SKM-1 (cell line): ENCODE results near the gene PCK1.

ENCODE experiments used
- DNase-seq: peaks from one replicate; lab custom pipeline; 2025; ENCODE audit not compliant: unreplicated experiment; lab: John Stamatoyannopoulos, UW

The PCK1 gene

DNA sequence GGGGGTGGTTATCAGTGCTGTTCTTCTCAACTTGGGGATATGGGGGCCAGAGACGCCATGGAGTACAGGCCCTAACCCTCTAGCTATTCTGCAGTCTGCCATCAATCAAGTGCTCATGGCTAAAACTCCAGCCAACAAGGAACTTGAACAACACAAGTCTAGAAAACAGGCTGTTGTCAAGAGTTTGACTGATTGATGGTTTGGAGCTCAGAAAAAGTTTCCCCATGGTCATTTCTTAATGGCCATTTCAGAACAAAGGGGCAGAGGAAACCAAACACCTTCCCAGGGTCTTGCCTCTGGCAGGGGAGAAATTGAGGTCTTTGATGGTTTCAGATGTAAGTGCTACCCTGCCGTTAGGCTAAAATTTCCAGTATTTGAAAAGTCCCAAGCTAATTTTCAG lies 15.1 kb downstream of the PCK1 start:
- no peak for DNase-seq

DNA sequence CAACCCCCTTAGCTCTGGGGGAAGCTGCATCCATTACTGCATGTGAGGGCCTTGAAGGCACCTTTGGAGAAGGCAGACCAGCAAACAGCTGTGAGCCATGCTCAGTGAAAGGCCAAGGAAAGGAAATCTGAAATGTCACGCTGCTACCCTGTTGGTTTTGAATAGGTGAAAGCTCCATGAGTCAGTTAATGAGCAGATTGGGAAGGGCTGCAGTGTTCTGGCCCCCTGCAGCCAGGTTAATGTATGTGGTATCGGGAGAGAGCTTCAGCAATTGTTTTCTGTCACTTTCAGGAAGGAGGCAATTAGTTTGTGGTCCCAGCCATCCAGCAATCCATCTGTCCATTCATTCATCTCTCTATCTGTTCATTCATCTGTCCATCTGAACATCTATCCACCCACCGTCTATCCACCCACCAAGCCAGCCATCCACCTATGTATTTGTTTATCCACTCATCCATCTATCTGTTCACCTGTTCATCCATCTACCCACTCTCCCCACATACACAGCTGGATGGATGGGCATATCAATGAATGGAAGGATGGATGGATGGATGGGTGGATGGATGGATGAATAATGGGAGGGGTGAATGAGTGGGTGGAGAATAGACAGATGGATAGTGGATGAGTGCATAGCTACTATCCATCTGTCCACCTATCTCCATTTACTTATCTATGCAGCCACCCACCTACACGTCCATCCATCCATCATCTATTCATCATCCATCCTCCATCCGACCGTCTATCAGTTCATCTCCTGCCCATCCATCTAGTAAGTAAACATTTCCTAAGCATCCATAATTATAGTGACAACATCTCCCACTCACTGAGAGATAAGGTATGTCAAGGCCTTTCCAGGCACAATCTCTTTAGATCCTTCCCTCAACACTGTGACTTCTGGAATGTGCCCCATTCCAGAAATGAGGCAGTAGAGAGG lies 16.0 kb downstream of the PCK1 start:
- no peak for DNase-seq

DNA sequence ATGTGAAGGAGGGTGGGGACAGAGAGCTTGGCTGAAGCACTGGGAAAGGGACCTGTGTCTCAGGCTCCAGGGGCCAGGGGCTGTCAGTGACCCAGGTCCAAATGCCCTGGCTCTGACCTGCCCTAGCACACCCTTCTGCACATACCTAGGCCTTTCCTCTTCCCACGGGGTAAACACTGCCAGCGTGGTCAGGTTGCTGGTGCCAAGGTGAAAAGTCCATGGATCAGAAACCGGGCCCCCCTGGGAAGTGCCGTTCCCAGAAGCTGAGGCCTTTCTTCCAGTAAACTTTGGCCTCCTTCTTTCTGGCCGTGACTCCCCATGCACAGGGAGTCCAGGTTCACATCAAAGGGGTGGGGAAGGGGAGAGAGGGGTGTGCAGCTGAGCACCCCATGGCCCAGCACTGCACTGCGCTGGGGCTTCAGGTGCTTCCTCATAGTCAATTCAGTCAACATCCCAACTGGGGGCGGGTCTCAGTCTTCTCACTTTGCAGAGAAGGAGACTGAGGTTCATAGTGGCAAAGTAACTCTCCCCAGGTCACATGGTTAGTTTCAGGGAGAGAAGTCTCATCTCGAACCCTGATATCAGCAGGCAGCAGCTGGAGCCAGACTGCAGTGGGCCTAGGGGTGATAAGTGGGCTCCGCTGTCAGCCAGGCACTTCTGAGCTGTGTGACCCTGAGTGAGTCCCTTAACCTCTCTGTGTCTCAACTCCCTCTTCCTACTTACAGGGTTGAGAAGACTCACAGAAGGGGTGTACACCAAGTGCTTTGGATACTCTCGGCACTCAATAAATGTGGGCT lies 17.0 kb downstream of the PCK1 start:
- DNase-seq = no peak

DNA sequence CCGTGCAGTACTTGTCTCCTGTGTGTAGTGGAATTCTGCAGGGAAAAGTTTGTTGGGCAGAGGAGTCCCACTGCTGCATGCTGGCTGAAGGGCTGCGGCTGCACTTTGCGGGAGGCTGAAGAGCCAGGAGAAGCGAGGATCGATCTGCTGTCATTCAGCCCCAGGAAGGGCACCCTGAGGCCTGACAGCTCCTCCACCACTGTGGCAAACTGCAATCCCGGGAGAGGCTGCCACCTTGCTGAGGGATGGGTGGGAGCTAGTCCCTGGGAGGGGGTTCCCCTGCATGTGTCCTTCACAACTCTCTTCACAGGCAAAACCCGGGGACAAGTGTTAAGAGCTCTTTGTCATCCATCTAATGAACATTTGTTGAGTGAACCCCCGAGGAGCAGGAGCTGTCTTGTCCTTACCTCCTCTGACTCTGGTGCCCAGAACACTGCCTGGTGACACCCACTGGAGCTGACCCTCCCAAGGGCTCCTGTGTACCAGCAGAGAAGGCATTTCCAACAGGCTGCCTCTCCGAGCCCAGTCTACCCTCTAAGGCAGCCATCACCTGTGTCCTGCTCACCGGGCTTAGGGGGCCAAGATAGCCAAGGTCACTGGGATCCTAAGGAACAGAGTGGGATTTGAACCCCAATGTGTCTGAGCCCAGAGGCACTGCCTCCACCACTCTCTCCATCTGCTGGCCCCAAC lies 17.7 kb downstream of the PCK1 start:
- DNase-seq = no peak

DNA sequence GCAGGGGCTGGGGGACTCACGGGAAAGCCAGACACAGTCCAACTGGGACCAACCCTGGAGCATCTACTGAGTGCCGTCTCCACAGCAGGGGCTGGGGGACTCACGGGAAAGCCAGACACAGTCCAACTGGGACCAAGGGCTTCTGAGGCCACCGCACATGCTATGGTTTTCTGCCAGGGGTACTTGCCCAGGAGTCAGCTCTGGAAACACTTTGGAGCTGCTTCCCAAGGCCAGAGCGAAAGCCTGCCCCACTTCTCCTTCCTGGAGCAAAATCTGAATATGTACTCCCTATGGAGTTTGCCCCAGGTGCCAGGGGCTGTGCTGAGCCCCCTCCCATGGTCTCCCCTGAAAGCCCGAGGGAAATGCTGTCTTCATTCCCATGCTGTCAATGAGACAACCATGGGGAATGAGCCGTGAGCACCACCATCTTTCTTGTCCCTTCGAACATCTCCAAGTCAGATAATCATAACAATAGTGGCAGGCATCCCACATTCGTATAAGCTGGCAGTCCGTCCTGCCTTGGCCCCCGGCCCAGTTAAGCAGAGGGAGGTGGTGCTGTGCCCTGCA lies 18.5 kb downstream of the PCK1 start:
- DNase-seq = no peak

DNA sequence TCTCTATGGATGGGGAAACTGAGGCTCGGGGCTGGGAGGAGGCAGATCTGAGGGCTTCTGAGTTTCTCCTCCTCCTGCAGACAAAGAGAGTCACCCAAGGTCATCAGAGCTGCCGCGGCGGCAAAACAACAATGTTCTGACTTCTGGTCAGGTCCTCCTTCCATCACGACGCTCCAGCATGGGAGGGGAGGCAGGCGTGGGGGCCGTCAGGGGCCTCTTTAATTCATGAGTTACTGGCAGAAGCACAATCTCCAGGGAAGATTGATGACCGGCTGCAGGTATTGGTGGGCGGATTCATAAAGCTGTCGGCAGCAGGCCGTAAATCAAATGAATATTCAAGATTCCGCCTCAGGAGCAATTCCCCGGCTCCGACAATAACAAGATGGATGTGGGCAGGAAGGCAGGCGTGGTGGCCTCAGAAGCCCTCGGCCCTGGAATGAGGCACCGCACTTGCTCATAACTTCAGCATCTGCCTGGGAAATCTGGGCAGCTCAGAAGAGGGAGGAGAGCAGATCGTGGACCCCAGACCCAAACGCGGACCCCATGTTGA lies 19.1 kb downstream of the PCK1 start:
- DNase-seq = no peak

DNA sequence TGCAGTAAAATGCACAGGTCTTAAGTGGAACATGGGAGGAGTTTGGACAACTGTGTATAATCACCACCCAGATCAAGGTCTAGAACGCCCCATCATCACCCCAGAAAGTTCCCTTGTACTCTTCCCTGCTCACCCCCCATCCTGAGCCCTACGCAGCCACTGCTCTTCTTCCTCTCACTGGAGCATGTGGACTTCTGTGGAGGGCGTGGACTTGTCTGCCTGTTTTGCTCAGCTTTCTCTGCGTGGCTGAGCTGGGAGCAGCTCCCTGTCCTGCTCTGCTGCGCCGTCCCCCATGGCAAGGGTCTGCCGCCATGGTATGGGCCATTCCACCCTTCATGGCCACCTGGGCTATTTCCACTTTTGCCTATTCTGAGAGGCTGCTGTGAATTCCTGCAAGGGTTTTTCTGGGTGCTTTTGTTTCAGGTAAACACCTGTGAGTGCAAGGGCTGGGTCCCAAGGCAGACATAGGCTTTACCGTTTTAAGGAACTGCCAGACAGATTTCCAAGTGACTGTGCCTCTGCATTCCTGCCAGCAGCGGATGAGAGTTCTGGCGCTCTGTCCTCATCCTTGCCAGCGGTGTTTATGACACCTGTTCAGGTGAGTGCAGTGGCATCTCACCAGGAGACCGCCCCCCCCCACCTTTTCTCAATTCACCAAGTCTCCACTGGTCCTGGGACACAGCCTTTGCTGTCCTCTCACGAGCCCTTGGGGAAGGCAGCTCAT lies 19.7 kb downstream of the PCK1 start:
- DNase-seq = no peak

DNA sequence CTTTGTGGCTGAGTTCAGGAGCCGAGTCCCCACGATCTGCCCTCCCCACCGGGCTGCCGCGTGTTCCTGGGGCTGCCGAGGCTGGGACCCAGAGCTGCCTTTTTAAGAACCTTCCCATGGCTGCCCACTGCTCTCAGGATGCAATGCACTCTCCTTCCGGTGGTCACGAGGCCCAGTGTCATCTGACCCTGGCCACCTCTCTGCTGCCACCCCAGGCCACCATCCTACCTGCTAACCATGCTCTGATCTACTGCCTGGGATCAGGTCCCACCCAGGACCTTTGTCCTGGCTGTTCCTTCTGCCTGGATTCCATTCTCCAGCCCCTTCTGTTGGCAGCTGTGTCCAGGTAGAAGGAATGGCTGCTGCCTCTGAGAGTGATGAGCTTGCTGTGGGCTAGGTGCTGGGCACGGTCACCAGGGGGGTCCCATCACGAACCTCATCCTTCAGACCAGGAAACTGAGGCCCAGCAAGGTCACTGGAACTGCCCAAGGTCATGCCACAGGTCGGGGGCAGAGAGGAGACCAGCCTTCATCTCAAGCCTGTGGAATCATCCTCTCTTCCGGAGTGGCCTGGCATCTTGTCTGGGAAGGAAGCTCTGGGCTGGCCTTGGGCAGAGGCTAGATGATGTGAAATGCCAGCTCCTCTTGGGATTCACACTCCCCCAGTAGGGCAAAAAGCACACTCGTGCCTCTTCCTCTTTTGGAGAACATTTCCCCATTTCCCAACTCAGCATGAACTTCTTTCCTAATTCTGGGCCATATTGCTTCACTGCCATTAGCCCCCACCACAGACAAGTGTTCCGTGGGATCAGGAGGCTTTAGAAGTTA lies 20.5 kb downstream of the PCK1 start:
- peak; percentile 26 for DNase-seq

DNA sequence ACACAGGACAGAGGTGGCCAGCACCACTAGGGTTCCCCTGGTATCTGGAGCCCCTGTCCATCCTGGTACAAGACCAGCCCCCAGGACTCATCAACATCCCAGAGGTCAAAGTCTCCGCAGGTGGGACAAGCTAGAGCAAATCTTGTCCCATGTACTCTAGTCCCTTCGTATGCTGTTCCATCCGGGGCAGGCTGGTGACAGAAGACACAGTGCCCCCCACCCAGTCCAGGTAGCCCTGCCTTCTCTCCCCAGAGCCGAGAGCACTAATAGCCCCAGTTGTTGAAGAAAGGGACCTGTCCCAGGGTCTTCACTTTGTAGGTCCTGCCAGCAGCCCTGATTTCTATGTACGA lies 21.1 kb downstream of the PCK1 start:
- no peak for DNase-seq

DNA sequence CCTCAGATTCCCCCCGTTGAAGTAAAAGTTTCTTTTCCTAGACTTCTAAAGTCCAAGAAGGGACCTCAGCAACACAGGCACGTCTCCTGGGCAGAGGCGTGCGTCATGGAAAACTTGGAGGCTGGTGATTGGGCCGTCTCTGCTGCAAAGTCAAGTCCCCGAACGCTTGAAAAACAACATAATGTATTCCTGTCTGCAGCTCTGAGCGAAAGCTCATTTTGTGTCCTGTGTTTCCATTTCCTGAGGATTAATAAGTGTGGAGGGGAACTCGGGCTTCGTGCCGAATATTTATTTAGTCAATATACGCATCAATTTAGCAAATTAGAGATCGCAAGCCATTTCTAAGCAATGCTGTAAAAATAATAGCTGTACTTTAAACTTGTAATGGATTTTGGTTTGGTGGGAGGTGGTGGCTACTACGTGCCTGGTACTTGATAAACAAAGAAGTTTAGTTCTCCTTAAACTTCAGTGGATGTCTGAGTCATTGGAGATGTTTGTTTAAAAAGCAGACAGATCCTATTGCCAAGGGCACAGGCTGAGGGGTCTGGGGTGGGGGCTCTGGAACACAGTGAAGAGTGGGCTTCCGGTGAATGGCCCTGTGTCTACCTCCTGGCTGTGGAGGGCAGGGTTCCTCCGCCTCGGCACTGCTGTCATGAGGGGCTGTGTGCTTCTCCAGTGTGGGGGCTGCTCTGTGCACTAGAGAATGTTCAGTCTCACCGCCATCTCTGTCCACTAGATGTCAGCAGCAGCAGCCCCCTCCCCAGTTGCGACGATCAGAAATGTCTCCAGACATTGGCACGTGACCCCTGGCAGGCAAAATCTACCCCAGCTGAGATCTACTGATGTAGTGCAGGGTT lies 21.8 kb downstream of the PCK1 start:
- no peak for DNase-seq

DNA sequence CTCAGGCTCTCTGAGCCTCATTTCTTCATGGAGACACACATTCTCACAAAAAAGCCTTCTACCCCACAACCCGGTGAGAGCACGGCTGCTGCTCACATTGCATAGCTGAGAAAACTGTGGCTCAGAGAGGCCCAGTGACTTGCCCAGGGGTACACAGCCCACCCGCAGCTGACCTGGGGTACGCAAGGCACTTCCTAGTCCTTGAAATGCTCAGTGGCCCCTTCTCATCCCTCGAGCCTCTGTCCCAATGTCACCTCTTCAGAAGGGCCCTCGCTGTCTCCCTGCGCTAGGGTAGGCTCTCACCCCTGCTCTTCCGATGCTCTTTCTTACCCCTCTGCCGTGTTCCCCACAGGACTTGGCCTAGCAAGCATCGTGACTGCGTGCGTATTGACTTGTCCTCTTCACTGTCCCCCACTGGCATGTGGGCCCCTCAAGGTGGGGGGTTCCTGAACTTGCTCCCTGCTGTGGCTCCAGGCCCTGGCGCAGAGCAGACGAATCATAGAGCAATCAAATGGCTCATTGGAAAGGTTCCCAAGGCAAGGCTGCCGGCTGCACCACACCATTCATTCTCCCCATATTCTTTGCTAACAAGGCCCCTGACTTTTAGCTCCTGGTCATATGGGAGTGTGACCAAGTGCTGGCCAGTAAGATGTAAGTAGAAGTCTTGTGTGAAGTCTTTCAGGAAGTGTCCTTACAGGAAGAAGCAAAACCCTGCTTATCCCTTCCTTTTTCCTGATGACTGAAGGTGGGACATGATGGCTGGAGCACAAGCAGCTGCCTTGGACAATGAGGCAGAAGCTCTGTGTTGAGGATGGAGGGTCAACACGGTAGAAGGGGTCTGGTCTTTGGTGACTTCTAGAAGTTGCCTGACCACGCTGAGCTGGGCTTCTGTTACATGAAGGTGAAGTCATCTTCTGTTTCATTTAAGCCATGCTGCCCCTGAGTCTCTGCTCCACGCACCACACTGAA lies 22.7 kb downstream of the PCK1 start:
- no peak for DNase-seq

DNA sequence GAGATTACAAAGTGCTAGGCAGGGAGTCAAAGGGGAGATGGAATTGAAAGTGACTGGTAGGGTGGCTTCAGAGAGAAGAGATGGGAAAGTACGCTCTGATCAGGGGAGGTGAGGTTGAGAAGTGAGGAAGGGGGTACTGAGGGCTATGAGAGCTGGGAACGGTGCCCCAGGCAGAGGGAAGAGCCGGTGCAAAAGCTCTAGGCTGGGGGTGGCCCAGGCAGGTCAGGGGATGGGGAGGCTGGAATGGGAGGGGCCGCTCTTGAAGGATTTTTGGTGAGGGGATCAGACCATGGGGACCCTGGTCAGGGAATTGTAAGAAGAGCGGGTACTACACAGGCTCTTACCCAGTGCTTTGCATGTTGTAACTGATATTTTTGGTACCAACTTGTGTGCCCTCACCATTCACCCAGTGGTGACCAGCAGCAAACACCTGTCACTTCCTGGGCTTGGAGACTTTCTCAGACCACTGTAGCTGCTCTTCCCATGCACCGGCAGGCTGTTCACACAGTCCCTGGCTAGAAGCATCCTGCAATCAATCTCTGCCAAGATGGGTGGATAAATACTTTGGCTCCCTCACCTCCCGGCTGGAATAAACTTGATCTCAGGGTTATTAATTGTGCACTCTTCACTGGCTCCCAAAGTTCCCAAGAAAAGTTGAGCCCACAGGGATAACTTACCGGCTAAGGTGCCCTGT lies 24.0 kb downstream of the PCK1 start:
- no peak for DNase-seq

DNA sequence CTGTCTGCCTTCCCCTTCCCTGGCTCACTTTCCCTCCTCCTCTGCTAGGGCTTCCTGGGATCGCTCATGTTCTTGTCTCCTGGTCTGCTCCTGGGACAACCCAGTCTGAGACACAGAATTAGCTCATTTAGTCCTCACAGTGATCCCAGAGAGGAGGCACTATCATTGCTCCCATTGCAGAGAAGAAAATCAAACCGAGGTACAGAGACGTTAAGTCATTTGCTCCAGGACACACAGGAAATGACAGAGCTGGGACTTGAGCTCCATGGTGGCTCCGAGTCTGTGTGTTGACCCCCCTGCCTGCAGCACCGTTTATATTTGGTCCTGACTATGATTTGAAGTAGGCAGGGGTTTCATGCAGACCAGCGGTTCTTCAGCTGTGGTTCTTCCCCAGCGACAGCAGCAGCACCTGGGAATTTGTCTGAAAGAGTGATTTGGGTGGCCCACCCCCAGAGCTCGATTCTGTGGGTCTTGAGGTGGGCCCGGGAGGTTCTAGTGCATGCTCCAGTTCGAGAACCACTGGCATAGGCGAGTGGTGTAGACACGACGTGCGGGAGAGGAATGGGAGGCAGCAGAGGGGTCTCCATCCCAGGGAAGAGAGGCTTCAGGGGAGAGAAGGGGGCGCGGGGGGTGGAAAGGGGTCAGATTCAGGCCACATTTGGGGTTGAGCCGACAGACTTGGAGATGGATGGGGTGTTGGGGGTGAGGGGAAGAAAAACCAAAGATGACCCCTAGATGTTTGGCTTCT lies 24.7 kb downstream of the PCK1 start:
- DNase-seq = no peak

DNA sequence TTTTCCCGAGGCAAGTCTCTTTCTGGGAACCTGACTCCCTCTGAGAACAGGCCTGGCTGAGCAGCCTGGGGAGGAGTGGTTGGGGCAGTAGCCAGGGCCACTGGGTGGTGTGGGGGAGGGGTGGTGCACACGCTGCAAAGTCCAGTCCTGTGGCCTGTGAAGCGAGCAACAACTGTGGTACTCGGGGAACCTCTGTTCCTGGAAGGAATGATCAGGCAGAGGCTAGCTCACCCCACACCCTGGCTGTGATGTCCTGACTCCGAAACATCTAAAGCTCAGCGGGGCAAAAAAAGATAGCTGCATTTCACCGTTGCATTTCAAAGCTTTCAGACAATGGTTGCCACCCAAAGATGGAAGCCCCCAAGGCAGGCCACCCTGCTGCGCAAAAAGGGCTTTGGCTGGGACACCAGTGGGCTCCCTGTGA lies 25.5 kb downstream of the PCK1 start:
- no peak for DNase-seq

DNA sequence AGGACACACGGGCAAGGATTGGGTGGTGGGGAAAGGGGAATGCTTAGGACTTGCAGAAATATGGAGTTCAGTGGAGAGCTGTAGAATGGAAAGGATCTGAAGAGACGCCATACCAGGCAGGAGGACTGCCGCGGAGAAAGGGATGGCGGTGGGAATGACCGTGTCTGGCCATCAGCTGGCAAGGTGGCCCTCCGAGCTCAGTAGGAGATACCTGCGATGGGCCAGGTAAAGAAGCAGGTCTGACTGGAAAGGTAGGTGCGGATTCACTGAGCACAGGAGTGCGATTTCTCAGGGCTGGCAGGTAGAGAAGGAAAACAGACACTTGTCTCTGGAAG lies 26.0 kb downstream of the PCK1 start:
- no peak for DNase-seq

DNA sequence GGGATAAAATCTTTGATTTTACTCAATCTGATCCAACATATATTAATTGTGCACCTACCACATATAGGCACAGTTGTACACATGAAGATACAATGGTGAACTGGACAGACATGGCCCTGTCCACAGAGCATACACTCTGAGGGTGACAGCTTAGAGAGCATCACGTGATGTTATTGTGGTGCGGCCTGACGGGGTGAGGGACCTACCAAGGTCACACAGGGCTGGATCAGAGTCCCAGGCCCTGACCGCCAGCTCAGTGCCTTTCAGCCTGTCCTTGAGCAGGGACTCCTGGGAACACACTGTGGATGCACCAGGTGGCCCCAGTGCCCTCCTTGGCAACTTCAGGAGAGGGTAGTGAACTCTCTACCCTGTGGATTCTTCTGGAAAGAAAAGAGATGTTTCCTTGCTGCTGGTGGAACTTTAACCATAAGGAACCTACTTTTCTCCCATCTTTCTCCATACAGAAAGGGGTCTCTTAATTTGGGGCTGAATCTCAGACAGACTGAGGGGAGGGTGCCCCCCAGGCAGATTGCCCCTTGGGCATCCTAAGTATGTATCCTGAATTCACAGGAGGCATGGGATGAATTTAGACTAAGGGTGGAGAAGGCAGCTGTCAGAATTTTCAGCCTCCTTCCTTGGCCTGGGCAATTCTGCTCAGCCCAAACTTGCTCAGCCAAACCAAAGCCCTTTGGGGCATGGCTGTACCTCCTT lies 26.5 kb downstream of the PCK1 start:
- no peak for DNase-seq
